Breast epithelium (tissue), 3 donors: ENCODE data around the gene SDC3.

ENCODE experiments used
- CTCF ChIP-seq, 3 donors: fragments of 450-650 bp; IDR thresholded peaks; one replicate each; pipeline ENCODE4 v1.5.1; 2016 to 2017; ENCODE audit warnings: antibody characterized with exemption in 3 of 3, mild to moderate bottlenecking in 3 of 3, moderate library complexity in 3 of 3
- POLR2A ChIP-seq: fragments of 450-650 bp; IDR thresholded peaks from one replicate; pipeline ENCODE4 v1.6.1; 2016; ENCODE audit warnings: antibody characterized with exemption, mild to moderate bottlenecking, moderate library complexity
- POLR2AphosphoS5 ChIP-seq, 3 donors: sonication (generic); formaldehyde crosslinking; IDR thresholded peaks; one replicate each; pipeline ENCODE4 v1.6.1; 2017; ENCODE audit warnings: antibody characterized with exemption in 3 of 3

- TF ChIP-seq CTCF (IDR thresholded peaks at IDR 0.05): no peak
- no peak for TF ChIP-seq POLR2AphosphoS5 (IDR thresholded peaks at IDR 0.05)
- no peak for TF ChIP-seq POLR2A
These were observed 62.7 kb downstream of the SDC3 start for GRCh38 chr1:30845904-30846290.
